Keratinocyte (primary cell): ENCODE measurements around the gene CCL25. TPM values are rescaled to one million over a fixed set of nuclear protein-coding genes. Genes with fewer than 3 reads are reported as not detected.

ENCODE experiments used
- DNase-seq: peaks from one replicate; pipeline ENCODE4 v3.0.0-alpha.2; 2011; ENCODE audit warnings: low read depth, missing footprints, low spot score
- FAIRE-seq: peaks from 2 replicates; lab custom pipeline; 2011; peaks lifted over from hg19 to GRCh38; lab: Jason Lieb, UNC
- H2AFZ ChIP-seq: 2 replicates; pipeline ENCODE4 v1.6.0; 2012; ENCODE audit warnings: low read length, control low read depth, inconsistent platforms; ENCODE audit not compliant: control insufficient read depth
- H3K27ac ChIP-seq: 2 replicates; pipeline ENCODE4 v1.5.1; 2011; ENCODE audit warnings: low read length; ENCODE audit not compliant: control insufficient read depth, insufficient read depth
- H3K27me3 ChIP-seq: 3 replicates; pipeline ENCODE4 v1.6.0; 2011; ENCODE audit warnings: low read length; ENCODE audit not compliant: control insufficient read depth, insufficient read depth; ENCODE audit errors: extremely low read depth
- H3K36me3 ChIP-seq, 2 experiments: 2 replicates in 1 of 2; 3 replicates in 1 of 2; pipeline ENCODE4 v1.5.1; 2011; ENCODE audit warnings: low read length in 2 of 2, mild to moderate bottlenecking in 1 of 2; ENCODE audit not compliant: control insufficient read depth in 2 of 2, insufficient read depth in 2 of 2; ENCODE audit errors: extremely low read depth in 1 of 2
- H3K4me1 ChIP-seq: 3 replicates; pipeline ENCODE4 v1.5.1; 2011; ENCODE audit warnings: low read length; ENCODE audit not compliant: control insufficient read depth, insufficient read depth; ENCODE audit errors: extremely low read depth
- H3K4me2 ChIP-seq: 3 replicates; pipeline ENCODE4 v1.6.0; 2011; ENCODE audit warnings: low read depth, low read length; ENCODE audit not compliant: control insufficient read depth, insufficient read depth; ENCODE audit errors: extremely low read depth
- H3K4me3 ChIP-seq, 3 experiments: fragments of 200-600 bp in 1 of 3; sonication (generic) in 1 of 3; 2 replicates in 2 of 3; 3 replicates in 1 of 3; pipeline ENCODE4 v1.5.1; 2011 to 2016; ENCODE audit warnings: low read length in 3 of 3, mild to moderate bottlenecking in 3 of 3, control low read depth in 2 of 3, inconsistent platforms in 1 of 3, low read depth in 1 of 3, mixed read lengths in 1 of 3, mixed run types in 1 of 3, moderate library complexity in 1 of 3; ENCODE audit not compliant: control insufficient read depth in 2 of 3, insufficient read depth in 2 of 3; ENCODE audit errors: extremely low read depth in 1 of 3
- H3K79me2 ChIP-seq: 2 replicates; pipeline ENCODE4 v1.6.0; 2012; ENCODE audit warnings: low read length; ENCODE audit not compliant: control insufficient read depth, insufficient read depth
- H3K9ac ChIP-seq: 3 replicates; pipeline ENCODE4 v1.6.0; 2011; ENCODE audit warnings: low read length; ENCODE audit not compliant: control insufficient read depth, insufficient read depth; ENCODE audit errors: extremely low read depth
- H3K9me1 ChIP-seq: 3 replicates; pipeline ENCODE4 v1.6.0; 2011; ENCODE audit warnings: low read length; ENCODE audit not compliant: control insufficient read depth, insufficient read depth; ENCODE audit errors: extremely low read depth
- H3K9me3 ChIP-seq: 2 replicates; pipeline ENCODE4 v1.5.1; 2012; ENCODE audit warnings: low read depth, low read length; ENCODE audit not compliant: control insufficient read depth
- H4K20me1 ChIP-seq: 3 replicates; pipeline ENCODE4 v1.6.0; 2011; ENCODE audit warnings: low read length; ENCODE audit not compliant: control insufficient read depth, insufficient read depth; ENCODE audit errors: extremely low read depth
- CTCF ChIP-seq, 3 experiments: IDR thresholded peaks in 1 of 3; conservative IDR thresholded peaks in 1 of 3; optimal IDR thresholded peaks in 1 of 3; 2 replicates in 2 of 3; 3 replicates in 1 of 3; pipeline versions ENCODE3 to v1.5.1; 2011; ENCODE audit warnings: low read length in 3 of 3, mild to moderate bottlenecking in 3 of 3, moderate library complexity in 2 of 3, control low read depth in 1 of 3, inconsistent platforms in 1 of 3; ENCODE audit not compliant: insufficient read depth in 2 of 3; ENCODE audit errors: extremely low read depth in 1 of 3
- EZH2 ChIP-seq: IDR thresholded peaks from one replicate; pipeline ENCODE4 v1.6.1; 2012; ENCODE audit warnings: inconsistent platforms, mild to moderate bottlenecking, low read length, moderate library complexity
- dilution Hi-C: fragments of 300-500 bp; cut with MboI; formaldehyde crosslinking; loops from one replicate; pipeline ENCODE4 v1.7.0; 2020; ENCODE audit warnings: low sequenced_read_pairs; ENCODE audit not compliant: extremely low pct_ligation_motif_present
- polyA plus RNA-seq, 5 experiments: library from polyadenylated mRNA; depleted of rRNA in 3 of 5; stranded (reverse) in 3 of 5; stranded (forward) in 1 of 5; unstranded in 1 of 5; fragments of >200 nt; gene quantifications; 1 replicate in 1 of 5; 2 replicates in 3 of 5; 3 replicates in 1 of 5; pipeline versions ENCODE4 v1.2.1 to v1.2.3, GENCODE V29; 2011 to 2012; ENCODE audit warnings: missing spikeins in 2 of 5, low read depth in 1 of 5, low replicate concordance in 1 of 5

The CCL25 gene
- polyA plus RNA-seq, 1 donor (not counting 4 experiments of a cell fraction or from before 2014, with no cell fraction given): not detected

- Histone ChIP-seq H3K4me3 (no peak overlapping the region), H3K79me2 (no peaks in the 10 kb centered on the region), H3K36me3 (no peaks in the 10 kb centered on the region), H3K4me1 (no peaks in the 10 kb centered on the region), H3K27me3 (no peaks in the 10 kb centered on the region), H3K4me2 (no peak overlapping the region), H3K9me3 (no peaks in the 10 kb centered on the region), H3K27ac (no peak overlapping the region), H3K9me1 (no peaks in the 10 kb centered on the region), H4K20me1 (no peaks in the 10 kb centered on the region), H3K9ac (no peak overlapping the region), H2AFZ (no peak overlapping the region)
- TF ChIP-seq EZH2: no peak
- no peak for TF ChIP-seq CTCF (optimal IDR thresholded peaks at IDR 0.05 in 1 of 3, IDR thresholded peaks at IDR 0.05 in 1 of 3, conservative IDR thresholded peaks at IDR 0.05 in 1 of 3; ENCODE audit: extremely low read depth in 1 of 3, insufficient read depth in 2 of 3, low read length in 3 of 3)
- dilution Hi-C loops: no loop called here
- FAIRE-seq (no peak), DNase-seq (no peak)
Observed at GRCh38 chr19:8080832-8081231, 28.3 kb downstream of the CCL25 start.

GRCh38 chr19:8081569-8082550 lies 29.3 kb downstream of the CCL25 start:
- DNase-seq (no peak), FAIRE-seq (no peak)
- Histone ChIP-seq H3K4me2 (no peak overlapping the region), H3K27me3 (no peaks in the 10 kb centered on the region), H3K4me3 (no peak overlapping the region), H3K9me1 (no peaks in the 10 kb centered on the region), H3K27ac (no peak overlapping the region), H3K79me2 (no peaks in the 10 kb centered on the region), H4K20me1 (no peaks in the 10 kb centered on the region), H3K36me3 (no peaks in the 10 kb centered on the region), H2AFZ (no peak overlapping the region), H3K4me1 (no peaks in the 10 kb centered on the region), H3K9ac (no peak overlapping the region), H3K9me3 (no peaks in the 10 kb centered on the region)
- no peak for TF ChIP-seq CTCF (optimal IDR thresholded peaks at IDR 0.05 in 1 of 3, IDR thresholded peaks at IDR 0.05 in 1 of 3, conservative IDR thresholded peaks at IDR 0.05 in 1 of 3; ENCODE audit: extremely low read depth in 1 of 3, insufficient read depth in 2 of 3, low read length in 3 of 3)
- TF ChIP-seq EZH2: no peak
- dilution Hi-C loops: no loop called here
